ENCODE measurements around the gene THAP10.

GRCh38 chr15:70920981-70921696 is 28.9 kb upstream of the THAP10 start:
- TF ChIP-seq CTCF (IDR thresholded peaks at IDR 0.05; ENCODE audit: insufficient read depth, low read length) (no peak), REST (IDR thresholded peaks at IDR 0.05; ENCODE audit: insufficient replicate concordance, low read depth) (no peak)
